GM15510 (cell line): Measurements from ENCODE around the gene VPS37D.

ENCODE experiments used
- POLR2A ChIP-seq: IDR thresholded peaks from 3 replicates; pipeline ENCODE4 v1.6.1; 2011; ENCODE audit warnings: borderline replicate concordance; ENCODE audit not compliant: insufficient read length; ENCODE audit errors: extremely low read depth

Gene VPS37D

DNA sequence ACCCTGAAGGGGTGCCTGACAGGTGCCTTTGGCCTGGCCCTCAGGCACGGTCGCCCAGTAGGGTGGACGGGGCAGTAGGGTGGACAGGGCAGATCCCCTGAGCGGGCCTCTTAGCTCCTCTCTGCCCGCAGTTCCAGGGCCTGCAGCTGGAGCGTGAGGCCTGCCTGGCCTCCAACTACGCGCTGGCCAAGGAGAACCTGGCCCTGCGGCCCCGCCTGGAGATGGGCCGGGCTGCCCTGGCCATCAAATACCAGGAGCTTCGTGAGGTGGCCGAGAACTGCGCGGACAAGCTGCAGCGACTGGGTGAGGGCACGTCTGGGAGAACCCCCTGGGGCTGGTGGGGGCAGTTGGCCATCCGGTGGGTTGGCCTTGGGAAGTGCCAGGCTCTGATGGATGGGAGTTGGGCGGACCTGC, 1.7 kb downstream of the VPS37D start:
- no peak for TF ChIP-seq POLR2A

DNA sequence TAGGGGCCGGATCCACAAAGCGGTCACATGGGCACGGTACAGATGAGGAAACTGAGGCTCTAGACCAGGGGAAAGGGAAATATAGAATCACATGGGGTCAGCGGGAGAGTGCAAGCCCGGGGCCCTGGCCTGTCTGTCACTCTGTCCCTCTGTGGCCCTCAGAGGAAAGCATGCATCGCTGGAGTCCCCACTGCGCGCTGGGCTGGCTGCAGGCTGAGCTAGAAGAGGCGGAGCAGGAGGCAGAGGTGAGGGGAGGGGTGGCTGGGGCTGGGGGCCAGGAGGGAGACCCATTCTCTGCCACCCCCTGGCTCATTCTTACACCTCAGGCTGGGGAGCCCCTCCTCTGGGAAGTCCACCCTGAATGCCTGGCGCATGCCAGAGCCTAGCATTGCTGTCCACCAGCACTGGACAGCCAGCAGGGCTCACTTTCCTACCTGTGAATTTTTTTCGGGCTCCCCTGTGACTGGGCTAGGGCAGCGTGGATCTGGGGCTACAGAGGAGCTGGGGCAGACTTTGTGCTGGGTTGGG, 2.3 kb downstream of the VPS37D start:
- no peak for TF ChIP-seq POLR2A

DNA sequence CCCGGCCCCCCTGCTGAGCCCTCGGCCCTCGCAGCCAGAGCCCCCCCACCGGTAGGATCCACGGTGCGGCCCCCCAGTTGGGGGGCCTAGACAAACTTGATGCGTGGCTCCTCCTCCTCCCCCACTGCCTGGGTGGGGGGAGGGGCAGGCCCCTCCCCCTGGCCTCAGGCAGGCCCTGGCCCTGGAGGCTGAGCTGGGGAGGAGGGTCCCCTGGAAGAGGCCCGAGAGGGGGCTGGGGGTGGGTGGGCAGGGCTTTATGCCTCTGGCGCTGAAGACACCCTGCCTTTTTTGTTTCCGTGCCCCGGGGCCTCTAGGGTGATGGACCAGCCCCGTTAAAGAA, 3.7 kb downstream of the VPS37D start:
- TF ChIP-seq POLR2A = no peak

GRCh38 chr7:73671857-73672445, 4.3 kb downstream of the VPS37D start:
- TF ChIP-seq POLR2A = no peak

GRCh38 chr7:73674468-73675124, 7.0 kb downstream of the VPS37D start:
- TF ChIP-seq POLR2A = no peak

DNA sequence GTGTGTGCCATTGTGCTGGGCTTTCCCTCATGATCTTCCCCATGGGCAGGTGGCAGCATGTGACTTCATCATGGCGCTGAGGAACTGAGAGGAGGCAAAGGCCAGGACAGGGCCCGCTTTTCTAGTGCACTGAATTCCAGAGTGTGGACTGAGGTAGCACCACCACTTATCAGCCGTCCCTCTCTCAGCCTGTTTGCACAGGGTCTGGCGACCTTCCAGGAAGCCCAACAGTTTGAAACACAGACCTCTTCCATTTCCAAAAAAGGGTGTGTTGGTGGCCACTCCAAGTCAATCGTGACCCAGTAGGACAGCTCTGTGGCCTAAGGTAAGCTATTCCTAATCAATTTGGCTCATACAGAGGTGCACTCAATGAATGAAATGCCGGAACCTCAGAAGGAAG, 11.2 kb downstream of the VPS37D start:
- no peak for TF ChIP-seq POLR2A

DNA sequence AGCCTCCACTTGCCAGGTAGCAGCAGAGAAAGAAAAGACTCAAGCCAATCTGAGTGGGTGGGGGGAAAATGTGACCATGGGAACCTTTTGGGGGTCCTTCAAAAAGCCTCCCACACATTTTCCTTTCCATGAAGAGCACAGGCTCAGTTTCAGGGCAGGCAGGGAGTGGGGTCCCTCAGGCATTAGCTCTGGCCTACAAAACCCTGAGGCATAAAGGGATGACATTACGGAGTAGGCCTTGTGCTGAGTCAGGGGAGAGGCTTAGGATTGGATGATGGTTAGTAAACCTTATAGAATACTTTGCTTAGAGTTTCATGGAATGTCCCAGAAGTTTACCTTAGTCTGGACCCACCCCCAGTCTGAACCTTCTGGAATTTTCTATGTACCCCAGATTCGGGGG, 12.1 kb downstream of the VPS37D start:
- no peak for TF ChIP-seq POLR2A

GRCh38 chr7:73680501-73680900, 12.9 kb downstream of the VPS37D start:
- no peak for TF ChIP-seq POLR2A

GRCh38 chr7:73681031-73681430, 13.4 kb downstream of the VPS37D start:
- TF ChIP-seq POLR2A = no peak

GRCh38 chr7:73682745-73683055, 15.1 kb downstream of the VPS37D start:
- no peak for TF ChIP-seq POLR2A

DNA sequence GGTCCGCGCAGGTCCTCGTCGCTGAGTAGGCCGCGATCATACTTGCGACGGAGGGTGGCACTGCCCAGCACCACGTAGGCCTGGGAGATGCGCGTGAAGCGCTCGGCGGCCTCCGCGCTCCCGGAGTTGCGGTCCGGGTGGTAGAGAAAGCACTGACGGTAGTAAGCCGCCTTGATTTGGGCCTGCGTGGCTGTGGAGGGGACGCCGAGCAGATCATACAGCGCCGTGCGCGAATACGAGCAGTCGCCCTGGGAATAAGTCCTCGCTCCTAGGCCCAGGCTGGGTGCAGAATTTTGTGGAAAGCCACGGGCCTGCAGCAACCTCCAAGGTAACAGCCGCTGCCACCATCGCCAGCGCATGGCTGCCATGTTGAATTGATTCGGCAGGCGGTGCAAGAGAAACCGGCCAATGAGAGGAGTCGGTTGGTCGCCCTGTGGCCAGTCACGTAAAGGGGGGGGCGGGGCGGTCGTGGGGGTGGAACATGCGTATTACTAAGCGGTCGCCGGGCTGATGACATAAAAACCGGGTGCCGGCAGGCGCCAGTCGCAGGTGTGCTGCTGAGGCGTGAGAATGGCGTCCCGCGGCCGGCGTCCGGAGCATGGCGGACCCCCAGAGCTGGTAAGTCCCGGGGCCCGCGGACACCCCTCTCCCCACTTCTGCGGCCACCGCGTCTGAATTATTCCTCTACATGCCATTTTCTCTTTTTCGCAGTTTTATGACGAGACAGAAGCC, 15.6 kb downstream of the VPS37D start, which contains the start of the genes BUD23 and DNAJC30:
BUD23 (plus strand) TSS at position 542 of the 732 bp plus-strand sequence; CDS start at position 571, 29 bp downstream.
DNAJC30 (minus strand) TSS at position 398 of the 732 bp plus-strand sequence; CDS start at position 368, 30 bp downstream.
- peak; percentile 94 for TF ChIP-seq POLR2A

DNA sequence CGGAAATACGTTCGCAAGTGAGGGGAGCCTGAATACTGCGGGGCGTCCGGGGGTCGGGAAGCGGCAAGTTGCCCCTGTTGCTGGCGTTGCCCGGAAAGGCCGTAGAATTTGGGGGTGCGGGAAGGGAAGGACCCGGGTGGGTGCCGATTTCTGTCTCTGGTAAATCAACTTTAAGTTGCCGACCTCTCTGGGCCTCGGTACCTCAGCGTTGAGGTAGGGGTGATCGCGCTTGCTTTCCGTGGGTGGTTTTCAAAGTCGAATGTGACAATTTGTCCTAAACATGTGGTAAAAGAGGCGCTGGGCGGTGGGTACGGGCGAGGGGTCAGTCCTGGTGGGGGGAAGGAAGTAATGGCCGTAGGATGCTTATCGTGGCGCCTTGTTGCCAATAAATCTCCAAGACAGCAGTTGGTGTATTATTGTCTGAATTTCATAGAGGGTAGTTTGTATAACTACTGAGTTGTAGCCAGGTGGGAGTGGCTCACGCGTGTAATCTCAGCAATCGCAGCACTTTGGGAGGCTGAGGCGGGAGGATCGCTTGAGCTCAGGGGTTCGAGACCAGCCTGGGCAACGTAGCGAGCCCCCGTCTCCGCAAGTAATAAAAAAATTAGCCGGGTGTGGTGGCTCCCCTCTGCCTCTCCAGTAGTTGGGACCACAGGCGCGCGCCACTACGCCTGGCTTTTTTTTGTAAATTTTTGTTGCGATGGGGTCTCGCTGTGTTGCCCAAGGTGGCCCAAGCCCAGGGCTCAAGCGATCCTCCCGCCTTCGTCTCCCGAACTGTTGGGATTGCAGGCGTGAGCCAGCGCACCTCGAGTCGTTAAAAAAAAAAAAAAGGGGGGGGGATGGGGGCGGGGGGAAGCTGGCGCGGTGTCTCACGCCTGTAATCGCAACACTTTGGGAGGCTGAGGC, 16.4 kb downstream of the VPS37D start:
- TF ChIP-seq POLR2A = no peak

DNA sequence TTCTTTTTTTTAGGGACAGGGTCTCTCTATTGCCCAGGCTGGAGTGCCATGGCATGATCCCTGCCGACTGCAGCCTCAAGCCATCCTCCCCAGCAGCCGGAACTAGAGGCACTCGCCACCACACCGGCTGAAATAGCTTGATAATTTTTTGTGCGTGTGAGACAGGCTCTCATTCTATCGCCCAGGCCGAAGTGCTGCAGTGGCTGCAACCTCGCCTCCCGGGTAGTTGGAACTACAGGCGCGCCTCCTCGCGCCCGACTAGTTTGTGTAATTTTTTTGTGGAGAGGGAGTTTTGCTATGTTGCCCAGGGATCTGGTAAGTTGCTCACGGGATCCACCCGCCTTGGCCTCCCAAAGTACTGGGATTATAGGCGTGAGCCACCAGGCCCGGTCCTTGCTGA, 17.7 kb downstream of the VPS37D start:
- TF ChIP-seq POLR2A = no peak

DNA sequence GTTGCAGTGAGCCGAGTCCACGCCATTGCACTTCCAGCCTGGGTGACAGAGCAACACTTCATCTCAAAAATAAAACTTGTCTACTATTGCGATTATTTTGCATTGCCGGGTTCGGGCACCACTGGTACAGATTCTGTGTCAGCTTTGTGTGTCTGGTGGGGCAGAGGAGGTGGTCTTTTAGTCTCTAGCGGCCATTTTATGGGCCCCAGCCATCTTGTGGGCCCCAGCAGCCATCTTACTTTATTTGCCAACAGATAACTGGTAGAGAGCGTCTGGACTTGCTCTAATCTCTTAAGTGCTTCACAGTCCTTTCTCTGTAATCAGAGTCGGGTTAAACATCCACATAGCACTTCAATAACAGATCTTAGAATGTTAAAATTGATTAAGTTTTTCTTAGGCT, 20.7 kb downstream of the VPS37D start:
- no peak for TF ChIP-seq POLR2A

- TF ChIP-seq POLR2A = no peak
Measured at GRCh38 chr7:73690646-73691045, 23.0 kb downstream of the VPS37D start.

DNA sequence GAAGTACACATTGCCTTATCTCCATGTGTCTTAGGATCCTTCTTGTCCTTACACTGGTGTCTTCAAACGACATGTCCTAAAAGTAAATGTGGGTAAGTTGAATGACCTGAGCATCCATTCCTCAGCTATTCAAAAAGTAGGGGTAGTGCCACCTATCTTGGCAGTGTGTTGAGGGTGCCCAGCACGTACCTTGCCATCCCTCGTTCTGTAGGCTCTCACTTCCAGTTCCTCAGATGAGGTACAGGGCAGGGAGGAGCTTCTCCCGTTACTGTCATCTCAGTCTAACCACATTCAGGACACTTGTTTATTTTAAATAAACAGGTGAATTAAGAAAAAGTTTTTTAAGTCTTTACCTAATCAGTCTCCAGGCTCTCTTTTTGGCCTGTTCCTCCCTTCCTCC, 28.7 kb downstream of the VPS37D start:
- TF ChIP-seq POLR2A = no peak

GRCh38 chr7:73698410-73698809, 30.8 kb downstream of the VPS37D start:
- TF ChIP-seq POLR2A = no peak
